Uterus (tissue), 4 donors: ENCODE data around the gene MIP. TPM values are rescaled to one million over a fixed set of nuclear protein-coding genes. Genes with fewer than 3 reads are reported as not detected.

ENCODE experiments used
- DNase-seq, 2 donors: peaks; one replicate each; pipeline ENCODE4 v3.0.0-alpha.2; 2019 to 2020
- H3K27ac ChIP-seq, 2 donors: fragments of 200-600 bp; sonication (generic); 1 replicate in 1 of 2; 2 replicates in 1 of 2; pipeline ENCODE4 v1.5.1; 2016 to 2018
- H3K27me3 ChIP-seq, 2 donors: fragments of 200-600 bp; sonication (generic); one replicate each; pipeline ENCODE4 v1.5.1; 2018 to 2019; ENCODE audit warnings: control low read depth in 1 of 2
- H3K36me3 ChIP-seq, 2 donors: fragments of 200-600 bp; sonication (generic); one replicate each; pipeline ENCODE4 v1.5.1; 2019; ENCODE audit warnings: control low read depth in 1 of 2
- H3K4me1 ChIP-seq, 2 donors: fragments of 200-600 bp; sonication (generic); one replicate each; pipeline ENCODE4 v1.5.1; 2018 to 2019; ENCODE audit warnings: control low read depth in 1 of 2
- H3K4me3 ChIP-seq, 2 donors: fragments of 200-600 bp; sonication (generic); 1 replicate in 1 of 2; 2 replicates in 1 of 2; pipeline ENCODE4 v1.5.1; 2018 to 2019; ENCODE audit warnings: mild to moderate bottlenecking in 1 of 2
- H3K9me3 ChIP-seq, 2 donors: fragments of 200-600 bp; sonication (generic); one replicate each; pipeline ENCODE4 v1.5.1; 2019; ENCODE audit warnings: control low read depth in 1 of 2
- POLR2A ChIP-seq, 2 donors: fragments of 450-650 bp; IDR thresholded peaks; one replicate each; pipeline ENCODE4 v1.6.1; 2016; ENCODE audit warnings: antibody characterized with exemption in 2 of 2, mild to moderate bottlenecking in 1 of 2, moderate library complexity in 1 of 2
- intact Hi-C: fragments of 100-400 bp; cut with DNase I; formaldehyde crosslinking; loops from one replicate; pipeline ENCODE4 v1.15.1; 2023; ENCODE audit warnings: low total_unique reads
- total RNA-seq, 4 donors: library from RNA; depleted of rRNA in 3 of 4; stranded (reverse); fragments of >200 nt in 3 of 4; gene quantifications; one replicate each; pipeline versions ENCODE4 v1.1.0 to v1.2.4, GENCODE V29; 2014 to 2023
- TF ChIP-seq, protein P1 (sequence below), 4 experiments: fragments of 200-600 bp in 2 of 4; fragments of 450-650 bp in 2 of 4; sonication (generic) in 2 of 4; IDR thresholded peaks; one replicate each; pipeline ENCODE4 v1.5.1; 2016 to 2019; ENCODE audit warnings: antibody characterized with exemption in 4 of 4, mild to moderate bottlenecking in 2 of 4, moderate library complexity in 1 of 4
- donor health status: DM: yes; HTN: yes; CAD: no.

The MIP gene
- total RNA-seq, 4 donors from 2014 or later: not detected

DNA sequence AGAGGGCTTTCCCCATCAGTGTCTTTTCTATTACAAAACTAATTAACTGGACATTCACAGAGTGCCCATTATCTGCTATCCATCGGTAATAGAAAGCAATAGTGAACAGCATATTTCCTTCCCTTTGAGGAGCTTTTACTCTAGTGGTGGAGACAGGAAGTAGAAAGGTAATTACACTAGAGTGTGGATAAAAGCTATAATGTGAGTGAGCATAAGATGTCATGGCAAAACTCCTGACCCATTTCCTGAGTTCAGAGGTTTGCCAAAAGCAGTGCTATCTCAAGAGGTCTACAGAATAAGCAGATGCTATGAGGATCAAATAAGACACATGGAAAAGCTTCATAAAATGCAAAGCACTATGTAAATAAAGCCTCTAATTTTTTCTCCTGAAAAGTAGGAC, 29.3 kb downstream of the MIP start:
- H3K9me3 ChIP-seq: no peaks in the 10 kb centered on the region
- TF ChIP-seq, protein P1, sequence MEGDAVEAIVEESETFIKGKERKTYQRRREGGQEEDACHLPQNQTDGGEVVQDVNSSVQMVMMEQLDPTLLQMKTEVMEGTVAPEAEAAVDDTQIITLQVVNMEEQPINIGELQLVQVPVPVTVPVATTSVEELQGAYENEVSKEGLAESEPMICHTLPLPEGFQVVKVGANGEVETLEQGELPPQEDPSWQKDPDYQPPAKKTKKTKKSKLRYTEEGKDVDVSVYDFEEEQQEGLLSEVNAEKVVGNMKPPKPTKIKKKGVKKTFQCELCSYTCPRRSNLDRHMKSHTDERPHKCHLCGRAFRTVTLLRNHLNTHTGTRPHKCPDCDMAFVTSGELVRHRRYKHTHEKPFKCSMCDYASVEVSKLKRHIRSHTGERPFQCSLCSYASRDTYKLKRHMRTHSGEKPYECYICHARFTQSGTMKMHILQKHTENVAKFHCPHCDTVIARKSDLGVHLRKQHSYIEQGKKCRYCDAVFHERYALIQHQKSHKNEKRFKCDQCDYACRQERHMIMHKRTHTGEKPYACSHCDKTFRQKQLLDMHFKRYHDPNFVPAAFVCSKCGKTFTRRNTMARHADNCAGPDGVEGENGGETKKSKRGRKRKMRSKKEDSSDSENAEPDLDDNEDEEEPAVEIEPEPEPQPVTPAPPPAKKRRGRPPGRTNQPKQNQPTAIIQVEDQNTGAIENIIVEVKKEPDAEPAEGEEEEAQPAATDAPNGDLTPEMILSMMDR (IDR thresholded peaks at IDR 0.05): no peak
- TF ChIP-seq POLR2A (IDR thresholded peaks at IDR 0.05): no peak
- H3K27ac ChIP-seq: no peak overlapping the region
- intact Hi-C loops: no loop called here
- DNase-seq: no peak
- H3K4me1 ChIP-seq: no peaks in the 10 kb centered on the region
- no peaks in the 10 kb centered on the region for H3K36me3 ChIP-seq
- no peak overlapping the region for H3K4me3 ChIP-seq
- H3K27me3 ChIP-seq: no peaks in the 10 kb centered on the region

DNA sequence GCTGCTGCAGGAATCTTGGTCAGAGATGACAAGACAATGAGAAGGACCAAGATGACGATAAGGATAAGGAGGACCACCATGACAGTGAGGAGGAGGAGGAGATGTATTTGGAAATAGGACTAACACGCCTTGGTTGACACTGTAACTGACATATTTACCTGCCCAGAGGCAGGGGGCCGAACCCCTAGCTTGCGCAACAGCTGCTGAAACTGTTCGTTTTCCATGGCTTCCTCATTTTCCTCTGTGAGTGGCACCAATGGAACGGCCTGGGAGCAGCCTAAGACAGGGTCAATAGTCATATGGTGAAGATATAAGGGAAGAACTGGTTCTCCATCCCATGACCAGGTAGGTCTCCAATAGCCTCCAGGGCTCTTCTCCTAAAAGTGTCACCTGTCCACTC, 34.0 kb downstream of the MIP start:
- no peaks in the 10 kb centered on the region for H3K36me3 ChIP-seq
- DNase-seq: no peak
- H3K9me3 ChIP-seq: no peaks in the 10 kb centered on the region
- intact Hi-C loops: no loop called here
- no peak overlapping the region for H3K27ac ChIP-seq
- no peaks in the 10 kb centered on the region for H3K27me3 ChIP-seq
- no peaks in the 10 kb centered on the region for H3K4me1 ChIP-seq
- TF ChIP-seq, protein P1 (IDR thresholded peaks at IDR 0.05): no peak
- no peak for TF ChIP-seq POLR2A (IDR thresholded peaks at IDR 0.05)
- H3K4me3 ChIP-seq: no peak overlapping the region

DNA sequence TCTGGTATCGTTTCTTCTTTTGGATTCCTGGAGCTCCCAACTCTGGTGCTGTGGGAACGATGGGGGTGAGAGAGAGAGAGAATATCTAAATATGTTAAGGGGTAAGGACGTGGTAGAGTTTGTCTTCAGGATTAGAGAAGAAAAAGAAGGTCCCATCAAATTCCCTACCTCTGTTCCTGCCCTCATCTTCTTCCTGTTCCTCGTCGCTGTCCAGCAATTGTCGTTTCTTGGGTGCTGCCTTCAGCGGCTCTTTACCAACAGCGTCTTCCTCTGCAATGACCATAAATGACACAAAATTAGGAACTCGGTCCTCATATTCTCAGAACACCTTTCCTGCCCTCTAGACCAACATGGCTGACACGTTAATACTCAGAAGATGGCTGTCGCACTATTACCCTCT, 36.7 kb downstream of the MIP start:
- intact Hi-C loops: no loop called here
- TF ChIP-seq, protein P1 (IDR thresholded peaks at IDR 0.05): no peak
- TF ChIP-seq POLR2A (IDR thresholded peaks at IDR 0.05): no peak
- H3K27ac ChIP-seq: no peak overlapping the region
- H3K4me1 ChIP-seq: no peaks in the 10 kb centered on the region
- H3K9me3 ChIP-seq: no peaks in the 10 kb centered on the region
- no peaks in the 10 kb centered on the region for H3K36me3 ChIP-seq
- no peak overlapping the region for H3K4me3 ChIP-seq
- no peak for DNase-seq
- no peaks in the 10 kb centered on the region for H3K27me3 ChIP-seq

DNA sequence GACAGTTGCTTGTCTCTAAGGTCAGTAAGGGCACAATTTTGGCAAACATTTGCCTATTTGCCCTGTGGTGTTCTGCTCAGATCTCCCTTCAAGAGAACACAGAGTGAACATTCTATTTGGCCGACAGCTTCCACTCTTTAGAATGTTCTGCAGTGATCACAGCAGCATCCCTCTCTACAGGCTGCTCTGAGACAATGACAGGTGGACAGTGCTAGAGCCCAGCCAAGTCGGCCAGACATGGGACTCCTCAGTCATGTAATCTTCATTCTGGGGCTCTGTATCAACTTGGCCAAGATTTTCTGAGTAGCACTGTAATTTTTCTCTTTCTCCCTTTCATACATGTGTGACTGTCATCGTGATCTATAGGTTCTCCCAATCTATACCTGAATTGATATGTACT, 40.1 kb downstream of the MIP start:
- no peaks in the 10 kb centered on the region for H3K4me1 ChIP-seq
- no peak for TF ChIP-seq POLR2A (IDR thresholded peaks at IDR 0.05)
- H3K9me3 ChIP-seq: no peaks in the 10 kb centered on the region
- H3K4me3 ChIP-seq: no peak overlapping the region
- H3K36me3 ChIP-seq: no peaks in the 10 kb centered on the region
- intact Hi-C loops: no loop called here
- no peak overlapping the region for H3K27ac ChIP-seq
- DNase-seq: no peak
- H3K27me3 ChIP-seq: no peaks in the 10 kb centered on the region

DNA sequence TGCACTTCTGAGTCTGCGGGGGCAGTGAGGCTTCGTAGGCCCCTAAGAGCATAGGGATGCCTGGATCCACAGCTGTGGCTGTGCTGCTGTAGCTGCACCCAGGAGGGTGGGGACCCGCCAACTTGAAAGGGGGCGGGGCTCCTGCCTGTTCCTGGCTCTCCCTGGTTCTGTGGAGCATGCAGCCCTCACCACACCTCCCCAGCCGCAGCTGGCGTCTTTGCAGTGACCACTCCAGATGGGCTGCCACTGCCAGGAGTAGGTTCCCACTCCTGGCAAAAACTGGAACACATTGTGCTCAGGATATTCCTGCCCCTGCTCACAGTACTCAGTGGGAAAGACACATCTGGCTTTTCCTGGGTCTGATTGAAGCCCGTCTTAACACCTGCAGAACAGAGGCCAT, 41.1 kb downstream of the MIP start:
- Histone ChIP-seq H3K4me1 (no peaks in the 10 kb centered on the region), H3K9me3 (no peaks in the 10 kb centered on the region), H3K36me3 (no peaks in the 10 kb centered on the region), H3K4me3 (no peak overlapping the region), H3K27me3 (no peaks in the 10 kb centered on the region), H3K27ac (no peak overlapping the region)
- no peak for DNase-seq
- TF ChIP-seq, protein P1 (IDR thresholded peaks at IDR 0.05): no peak
- no peak for TF ChIP-seq POLR2A (IDR thresholded peaks at IDR 0.05)
- intact Hi-C loops: no loop called here
